Activated T-cell treated with anti-CD3 and anti-CD28 coated beads, Interleukin-2, amount 50 U/mL, for 72 hours (primary cell): ENCODE results near the gene HOXD3. TPM values are rescaled to one million over a fixed set of nuclear protein-coding genes. Genes with fewer than 3 reads are reported as not detected.
A peak's percentile ranks its signal among the peaks of the same experiment; 100 is the strongest.

Source experiments
- ATAC-seq, 2 donors: fragments of 150-1000 bp; cut with Tn5 transposase; replicated peaks in 1 of 2; 2 replicates each; pipeline ENCODE4 v1.10.0; 2021; ENCODE audit warnings: moderate library complexity in 2 of 2, mild to moderate bottlenecking in 1 of 2
- DNase-seq, 2 donors: peaks; one replicate each; pipeline ENCODE4 v3.0.0; 2021 to 2022; ENCODE audit warnings: mixed read lengths in 1 of 2
- H3K27ac Mint-ChIP-seq: one replicate; pipeline ENCODE4 v1.8.0; 2022; ENCODE audit warnings: mild to moderate bottlenecking, moderate library complexity, mixed read lengths
- H3K27me3 Mint-ChIP-seq: one replicate; pipeline ENCODE4 v1.8.0; 2022; ENCODE audit warnings: low read depth, mixed read lengths
- H3K36me3 Mint-ChIP-seq, 2 donors: one replicate each; pipeline ENCODE4 v1.8.0; 2022; ENCODE audit warnings: mixed read lengths in 2 of 2, mild to moderate bottlenecking in 1 of 2; ENCODE audit not compliant: insufficient read depth in 2 of 2
- H3K4me1 Mint-ChIP-seq: one replicate; pipeline ENCODE4 v1.8.0; 2022; ENCODE audit warnings: low read depth, mixed read lengths
- H3K4me3 Mint-ChIP-seq, 2 donors: one replicate each; pipeline ENCODE4 v1.8.0; 2022; ENCODE audit warnings: mild to moderate bottlenecking in 2 of 2, mixed read lengths in 2 of 2, moderate library complexity in 2 of 2
- H3K9me3 Mint-ChIP-seq, 2 donors: one replicate each; pipeline ENCODE4 v1.8.0; 2022; ENCODE audit warnings: mixed read lengths in 2 of 2
- total RNA-seq, 2 donors: library from RNA; stranded (reverse); gene quantifications; one replicate each; pipeline ENCODE4 v1.2.3, GENCODE V29; 2022

The HOXD3 gene
- total RNA-seq, 2 donors from 2014 or later, result not detected

GRCh38 chr2:176178757-176179295, 21.7 kb downstream of the HOXD3 start:
- Mint-ChIP-seq H3K4me3 (peak overlapping the region; percentile 23 to 77), H3K4me1 (peaks cover 14% of the 10 kb centered on the region), H3K27me3 (peaks cover 86% of the 10 kb centered on the region), H3K9me3 (no peaks in the 10 kb centered on the region), H3K36me3 (peaks cover 0 to 2% of the 10 kb centered on the region in 2 donors), H3K27ac (no peak overlapping the region)
- DNase-seq (no peak), ATAC-seq (no peak)

- DNase-seq (no peak), ATAC-seq (no peak)
- Mint-ChIP-seq H3K27ac (no peak overlapping the region), H3K27me3 (peaks cover 71% of the 10 kb centered on the region), H3K4me1 (no peaks in the 10 kb centered on the region), H3K36me3 (peaks cover 0 to 2% of the 10 kb centered on the region in 2 donors), H3K4me3 (no peak overlapping the region), H3K9me3 (no peaks in the 10 kb centered on the region)
Observed at GRCh38 chr2:176181551-176181950, 24.4 kb downstream of the HOXD3 start.

- ATAC-seq (no peak), DNase-seq (no peak)
- H3K27ac Mint-ChIP-seq, result no peak overlapping the region
- peaks cover 71% of the 10 kb centered on the region for H3K27me3 Mint-ChIP-seq
- no peaks in the 10 kb centered on the region for H3K9me3 Mint-ChIP-seq
- peaks cover 0 to 2% of the 10 kb centered on the region in 2 donors for H3K36me3 Mint-ChIP-seq
- no peak overlapping the region for H3K4me3 Mint-ChIP-seq
- H3K4me1 Mint-ChIP-seq, result peaks cover 7% of the 10 kb centered on the region
Observed at GRCh38 chr2:176182671-176183070, 25.6 kb downstream of the HOXD3 start.

GRCh38 chr2:176184749-176185148, 27.6 kb downstream of the HOXD3 start:
- DNase-seq, result no peak
- Mint-ChIP-seq H3K4me3 (no peak overlapping the region), H3K4me1 (peaks cover 16% of the 10 kb centered on the region), H3K27ac (no peak overlapping the region), H3K9me3 (no peaks in the 10 kb centered on the region), H3K36me3 (peaks cover 2 to 4% of the 10 kb centered on the region in 2 donors), H3K27me3 (peaks cover 68% of the 10 kb centered on the region)
- no peak for ATAC-seq

DNA sequence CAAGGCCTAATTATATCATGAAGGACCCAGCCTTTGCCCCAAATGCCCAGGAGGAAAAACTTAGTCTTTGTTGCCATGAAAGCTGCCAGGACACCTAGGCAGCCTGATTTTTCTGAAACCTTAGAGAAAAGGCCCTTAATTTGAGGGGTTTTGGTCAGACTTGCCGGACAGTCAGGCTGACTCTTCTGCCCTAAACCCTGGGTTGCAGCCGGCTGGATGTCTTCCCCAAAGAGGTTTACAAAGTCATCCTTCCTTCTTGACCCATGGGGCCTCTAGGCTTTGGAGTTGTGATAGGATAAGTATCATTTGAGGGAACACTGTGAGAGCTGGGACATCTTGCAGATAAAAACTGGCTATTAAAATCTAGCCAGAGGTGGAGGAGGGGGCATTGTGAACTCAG, 28.9 kb downstream of the HOXD3 start:
- no peak for ATAC-seq
- peaks cover 18% of the 10 kb centered on the region for H3K4me1 Mint-ChIP-seq
- H3K4me3 Mint-ChIP-seq, result no peak overlapping the region
- H3K9me3 Mint-ChIP-seq, result no peaks in the 10 kb centered on the region
- DNase-seq, result no peak
- no peak overlapping the region for H3K27ac Mint-ChIP-seq
- peaks cover 2 to 4% of the 10 kb centered on the region in 2 donors for H3K36me3 Mint-ChIP-seq
- H3K27me3 Mint-ChIP-seq, result peaks cover 67% of the 10 kb centered on the region

DNA sequence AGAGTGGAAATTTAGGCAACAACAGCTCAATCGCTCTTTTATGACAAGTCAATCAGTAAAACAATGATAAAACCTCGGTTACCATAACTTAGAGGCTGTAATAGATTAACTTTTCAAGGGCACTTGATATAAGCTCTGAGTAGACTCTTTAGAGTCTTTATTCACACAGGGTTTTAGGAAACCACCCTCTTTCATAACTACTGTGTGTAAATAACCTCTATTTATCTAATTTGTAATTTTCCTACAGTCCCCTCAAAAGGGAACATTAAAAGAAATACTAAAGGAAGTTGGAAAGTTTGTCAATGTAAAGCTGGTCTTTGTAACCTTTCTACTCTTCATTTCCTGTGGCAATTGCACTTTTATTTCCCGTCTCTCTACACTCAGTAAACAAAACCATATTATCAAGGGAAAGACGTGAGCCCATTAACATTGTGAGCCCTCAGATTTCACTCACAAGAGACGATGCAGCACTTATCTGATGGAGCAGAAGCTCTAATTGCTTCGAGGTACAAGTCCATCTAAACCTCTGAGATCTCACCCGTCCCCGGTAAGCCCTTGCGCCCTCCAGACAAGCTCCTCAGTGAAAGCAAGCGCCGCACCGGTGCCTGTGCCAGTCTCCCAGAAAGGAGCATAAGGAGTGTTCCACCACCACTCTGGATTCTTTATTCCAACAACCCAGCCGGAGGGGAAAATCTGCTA, 30.2 kb downstream of the HOXD3 start:
- H3K27ac Mint-ChIP-seq, result no peak overlapping the region
- peaks cover 2 to 4% of the 10 kb centered on the region in 2 donors for H3K36me3 Mint-ChIP-seq
- peak; percentile 22 to 26 for ATAC-seq
- no peak for DNase-seq
- H3K27me3 Mint-ChIP-seq, result peaks cover 70% of the 10 kb centered on the region
- peak overlapping the region; percentile 86 to 96 for H3K4me3 Mint-ChIP-seq
- H3K9me3 Mint-ChIP-seq, result no peaks in the 10 kb centered on the region
- peaks cover 18% of the 10 kb centered on the region for H3K4me1 Mint-ChIP-seq

DNA sequence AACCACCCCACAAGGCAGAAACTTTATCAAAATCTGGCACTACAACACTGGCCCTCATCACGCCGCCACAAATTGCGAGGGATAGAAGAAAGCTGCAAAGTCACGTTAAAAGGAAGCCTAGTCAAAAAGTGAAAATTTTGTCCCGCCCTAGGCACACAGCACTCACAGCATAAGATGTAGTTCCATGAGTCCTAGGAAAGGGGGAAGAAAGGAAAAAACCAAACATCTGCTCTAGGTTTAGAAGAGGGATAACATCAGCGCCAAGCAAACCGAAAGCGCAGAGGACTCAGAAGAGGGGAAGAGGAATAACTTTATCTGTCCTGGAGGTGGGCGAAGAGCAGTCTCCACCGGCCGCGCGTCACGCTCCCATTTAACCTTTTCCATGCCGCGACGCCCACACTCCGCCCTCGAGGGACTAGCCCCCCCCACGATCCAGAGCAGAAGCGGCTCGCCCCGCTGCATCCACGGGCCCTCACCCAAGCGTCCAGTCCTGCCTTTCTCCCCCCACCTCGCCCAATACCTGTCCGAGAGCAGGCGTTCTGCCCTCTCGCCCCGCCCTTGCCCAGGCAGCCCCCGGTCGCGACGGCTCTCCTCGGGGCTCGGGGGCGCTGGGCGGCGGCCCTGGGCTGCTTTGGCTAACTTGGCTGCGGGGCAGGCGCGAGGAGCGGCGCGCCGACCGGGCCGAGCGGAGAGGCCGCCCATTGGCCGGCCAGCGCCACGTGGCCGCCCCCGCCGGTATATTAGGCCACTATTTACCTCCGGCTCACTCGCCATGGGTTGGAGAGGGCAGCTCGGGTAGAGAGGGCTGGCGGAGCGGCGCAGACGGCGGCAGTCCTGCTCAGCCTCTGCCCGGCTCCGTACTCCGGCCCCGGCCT, 31.0 kb downstream of the HOXD3 start, which contains the start of gene HOXD1:
Gene HOXD1, plus strand, starts transcription at position 770 of the 875 bp plus-strand sequence. CDS start 134 bp downstream, outside the sequence.
- peak; percentile 63 to 64 for ATAC-seq
- peaks cover 72% of the 10 kb centered on the region for H3K27me3 Mint-ChIP-seq

GRCh38 chr2:176188774-176189680, 31.9 kb downstream of the HOXD3 start:
- Mint-ChIP-seq H3K27ac (no peak overlapping the region), H3K36me3 (peaks cover 2 to 4% of the 10 kb centered on the region in 2 donors), H3K27me3 (peaks cover 72% of the 10 kb centered on the region), H3K4me3 (peak overlapping the region; percentile 70 to 73), H3K4me1 (peaks cover 18% of the 10 kb centered on the region), H3K9me3 (no peaks in the 10 kb centered on the region)
- ATAC-seq (peak; percentile 49 to 55), DNase-seq (peak in 1 of 2 donors; percentile 4)

More for the DNA sequence above, 31.0 kb downstream of the HOXD3 start, which contains the start of gene HOXD1:
- no peak for DNase-seq
- H3K4me1 Mint-ChIP-seq, result peaks cover 18% of the 10 kb centered on the region
- peaks cover 2 to 4% of the 10 kb centered on the region in 2 donors for H3K36me3 Mint-ChIP-seq
- no peak within 1 kb of the TSS for H3K27ac Mint-ChIP-seq
- no peaks in the 10 kb centered on the region for H3K9me3 Mint-ChIP-seq
- H3K4me3 Mint-ChIP-seq, result peak within 1 kb of the TSS; percentile 86 to 96

- no peak for DNase-seq
Observed at GRCh38 chr2:176189681-176190641, 32.9 kb downstream of the HOXD3 start.

GRCh38 chr2:176192351-176192750, 35.2 kb downstream of the HOXD3 start:
- DNase-seq (no peak), ATAC-seq (no peak)
- H3K27ac Mint-ChIP-seq, result no peak overlapping the region
- H3K27me3 Mint-ChIP-seq, result peaks cover 67% of the 10 kb centered on the region
- H3K4me1 Mint-ChIP-seq, result peaks cover 14% of the 10 kb centered on the region
- H3K4me3 Mint-ChIP-seq, result no peak overlapping the region
- H3K36me3 Mint-ChIP-seq, result peaks cover 2 to 4% of the 10 kb centered on the region in 2 donors
- no peaks in the 10 kb centered on the region for H3K9me3 Mint-ChIP-seq

More at GRCh38 chr2:176189681-176190641, 32.9 kb downstream of the HOXD3 start:
- Mint-ChIP-seq H3K4me1 (peaks cover 18% of the 10 kb centered on the region), H3K27ac (no peak overlapping the region), H3K9me3 (no peaks in the 10 kb centered on the region), H3K36me3 (peaks cover 2 to 4% of the 10 kb centered on the region in 2 donors), H3K4me3 (peak overlapping the region; percentile 70 to 73), H3K27me3 (peaks cover 70% of the 10 kb centered on the region)
- ATAC-seq, result no peak

DNA sequence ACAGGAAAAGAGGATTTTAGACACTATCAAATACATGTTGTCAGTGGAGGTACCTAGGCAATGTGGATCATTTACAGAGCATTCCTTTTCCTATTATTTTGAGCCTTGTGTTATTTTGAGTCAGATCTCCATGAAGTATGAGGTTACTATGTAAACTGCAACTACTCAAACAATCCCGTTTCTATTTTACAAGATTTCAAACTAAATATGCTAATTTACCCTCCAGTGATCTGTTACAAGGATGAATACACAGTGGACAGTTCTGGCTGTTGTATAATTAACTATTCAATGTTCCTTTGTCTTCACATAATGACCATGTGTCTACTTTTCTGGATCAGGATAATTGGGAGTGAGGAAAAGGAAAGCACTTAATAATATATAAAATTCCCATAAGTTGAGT, 35.9 kb downstream of the HOXD3 start:
- ATAC-seq, result no peak
- no peak overlapping the region for H3K4me3 Mint-ChIP-seq

More for the DNA sequence above, 35.9 kb downstream of the HOXD3 start:
- Mint-ChIP-seq H3K27ac (no peak overlapping the region), H3K4me1 (peaks cover 7% of the 10 kb centered on the region), H3K36me3 (peaks cover 0 to 1% of the 10 kb centered on the region in 2 donors), H3K9me3 (no peaks in the 10 kb centered on the region), H3K27me3 (peaks cover 67% of the 10 kb centered on the region)
- no peak for DNase-seq
